GM18502 (cell line): ENCODE data around the gene ATP10A.

Experiments
- ATAC-seq: cut with Tn5 transposase; IDR thresholded peaks from one replicate; pipeline ENCODE4 v1.9.1; 2021; ENCODE audit warnings: mild to moderate bottlenecking; ENCODE audit not compliant: unreplicated experiment, poor library complexity

Gene ATP10A

GRCh38 chr15:25689592-25689991, 173.5 kb downstream of the ATP10A start:
- ATAC-seq = no peak

DNA sequence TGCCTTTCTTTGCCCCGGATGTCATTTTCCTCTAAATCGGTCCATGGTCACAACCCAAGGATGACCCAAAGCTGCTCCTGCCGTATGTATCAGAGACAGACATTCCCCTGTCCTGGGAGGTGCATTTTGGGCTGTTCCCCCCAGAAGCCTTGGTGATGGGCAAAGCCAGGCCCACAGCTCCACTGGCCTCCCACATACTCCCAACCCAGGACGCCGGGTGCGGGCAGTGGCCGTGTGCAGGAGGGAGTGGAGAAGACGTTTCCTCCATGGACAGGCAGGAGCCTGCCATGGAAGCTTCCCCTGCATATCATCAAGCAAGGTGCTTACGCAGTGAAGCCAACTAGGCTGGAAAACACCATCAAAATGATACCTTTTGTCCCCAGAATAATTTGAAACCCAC, 175.0 kb downstream of the ATP10A start:
- no peak for ATAC-seq

GRCh38 chr15:25687689-25688088, 175.4 kb downstream of the ATP10A start:
- ATAC-seq = no peak

DNA sequence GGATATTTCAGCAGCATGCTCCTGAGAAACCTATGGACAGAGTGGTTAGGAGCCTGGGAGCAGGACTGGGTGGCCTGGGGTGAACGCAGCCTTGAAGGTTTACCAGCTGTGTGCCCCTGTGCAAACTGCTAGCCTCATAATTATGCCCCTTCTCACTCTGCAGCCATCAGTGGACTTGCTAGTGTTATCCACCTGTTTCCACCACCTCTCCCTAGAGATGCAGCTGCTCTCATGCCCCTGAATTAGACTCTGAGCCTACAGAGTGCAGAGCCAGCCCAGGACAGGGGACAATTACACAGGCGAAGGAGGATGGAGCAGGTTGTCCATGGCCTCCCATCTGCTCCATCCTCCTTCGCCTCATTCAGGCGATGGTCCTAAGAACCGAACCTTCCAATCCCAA, 175.9 kb downstream of the ATP10A start:
- ATAC-seq = no peak

GRCh38 chr15:25686780-25687179, 176.3 kb downstream of the ATP10A start:
- no peak for ATAC-seq

- ATAC-seq = no peak
Measured at GRCh38 chr15:25684521-25685431, 178.4 kb downstream of the ATP10A start.

GRCh38 chr15:25683911-25684310, 179.2 kb downstream of the ATP10A start:
- no peak for ATAC-seq

DNA sequence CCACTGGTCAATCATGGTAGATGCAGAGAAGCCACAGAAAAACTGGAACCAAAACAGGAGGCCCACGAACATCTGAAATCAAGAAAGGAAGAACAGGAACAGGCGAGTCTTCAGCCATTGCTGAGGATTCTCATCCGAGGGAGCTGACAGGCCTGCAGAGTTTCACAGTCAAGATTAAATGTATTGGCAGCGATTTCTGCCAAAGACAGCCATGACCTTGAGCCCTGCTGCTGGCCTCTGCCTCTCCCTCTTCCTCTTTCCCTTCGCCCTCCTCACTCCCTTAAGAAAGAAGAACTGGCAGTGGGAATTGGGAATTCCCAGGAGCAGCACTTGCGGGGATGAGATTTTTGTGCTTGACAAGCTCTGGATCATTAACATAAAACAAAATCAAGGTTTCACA, 179.7 kb downstream of the ATP10A start:
- ATAC-seq = no peak

DNA sequence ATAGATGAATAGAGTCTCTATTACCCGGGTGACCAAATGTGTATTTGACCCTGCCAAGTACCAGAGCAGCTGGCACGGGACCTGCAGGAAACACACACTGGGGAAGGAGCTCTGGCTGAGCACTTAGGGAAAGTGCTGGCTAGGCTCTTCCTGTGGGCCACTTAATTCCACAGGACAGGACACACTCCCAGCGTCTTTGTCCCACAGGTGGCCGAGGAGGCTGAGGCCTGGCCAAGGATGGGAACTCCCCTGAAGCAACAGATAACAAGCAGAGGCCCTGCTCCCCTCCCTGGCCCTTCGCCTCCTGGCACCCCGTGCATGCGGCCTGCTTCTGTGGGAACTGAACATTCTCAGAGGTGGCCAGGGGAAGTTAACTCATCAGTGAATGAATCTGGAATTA, 180.8 kb downstream of the ATP10A start:
- ATAC-seq = no peak

- no peak for ATAC-seq
Measured at GRCh38 chr15:25680686-25681025, 182.5 kb downstream of the ATP10A start.

- no peak for ATAC-seq
Measured at GRCh38 chr15:25679964-25680685, 183.0 kb downstream of the ATP10A start.

DNA sequence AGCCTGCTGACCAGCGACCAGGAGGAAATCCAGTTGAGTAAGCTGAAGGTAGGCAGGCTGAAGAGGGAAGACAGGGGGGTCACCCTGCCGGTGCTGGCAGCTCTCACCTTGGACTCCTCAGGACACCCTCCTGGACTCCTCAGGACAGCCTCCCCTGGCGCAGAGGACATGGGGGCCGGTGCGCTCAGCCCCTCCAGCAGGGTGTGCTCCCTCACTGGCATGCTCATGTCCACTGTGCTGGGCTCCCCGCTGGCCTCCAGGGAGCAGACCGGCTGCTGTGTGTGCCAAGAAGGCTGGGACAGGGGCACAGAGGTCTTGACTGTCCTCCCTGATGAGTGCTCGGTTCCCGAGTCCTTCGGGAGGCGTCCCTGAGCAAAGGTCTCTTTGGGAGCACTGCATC, 183.6 kb downstream of the ATP10A start:
- no peak for ATAC-seq

DNA sequence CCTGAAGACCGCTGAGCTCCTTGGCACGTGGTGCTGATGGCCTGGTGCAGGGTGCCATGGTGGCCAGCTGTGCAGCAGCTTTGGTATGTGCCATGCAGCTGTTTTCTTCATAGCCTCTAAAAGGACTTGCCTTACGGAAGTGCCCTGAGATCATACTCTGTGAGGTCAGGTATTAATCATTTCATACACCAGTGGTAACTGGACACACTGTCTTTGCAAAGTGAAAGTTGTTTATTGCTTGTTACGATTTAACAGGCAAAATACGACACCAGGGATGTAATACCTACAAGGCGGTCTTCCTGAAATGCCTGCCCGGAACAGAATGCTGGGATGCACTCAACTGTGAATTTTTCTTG, 184.6 kb downstream of the ATP10A start:
- ATAC-seq = no peak

DNA sequence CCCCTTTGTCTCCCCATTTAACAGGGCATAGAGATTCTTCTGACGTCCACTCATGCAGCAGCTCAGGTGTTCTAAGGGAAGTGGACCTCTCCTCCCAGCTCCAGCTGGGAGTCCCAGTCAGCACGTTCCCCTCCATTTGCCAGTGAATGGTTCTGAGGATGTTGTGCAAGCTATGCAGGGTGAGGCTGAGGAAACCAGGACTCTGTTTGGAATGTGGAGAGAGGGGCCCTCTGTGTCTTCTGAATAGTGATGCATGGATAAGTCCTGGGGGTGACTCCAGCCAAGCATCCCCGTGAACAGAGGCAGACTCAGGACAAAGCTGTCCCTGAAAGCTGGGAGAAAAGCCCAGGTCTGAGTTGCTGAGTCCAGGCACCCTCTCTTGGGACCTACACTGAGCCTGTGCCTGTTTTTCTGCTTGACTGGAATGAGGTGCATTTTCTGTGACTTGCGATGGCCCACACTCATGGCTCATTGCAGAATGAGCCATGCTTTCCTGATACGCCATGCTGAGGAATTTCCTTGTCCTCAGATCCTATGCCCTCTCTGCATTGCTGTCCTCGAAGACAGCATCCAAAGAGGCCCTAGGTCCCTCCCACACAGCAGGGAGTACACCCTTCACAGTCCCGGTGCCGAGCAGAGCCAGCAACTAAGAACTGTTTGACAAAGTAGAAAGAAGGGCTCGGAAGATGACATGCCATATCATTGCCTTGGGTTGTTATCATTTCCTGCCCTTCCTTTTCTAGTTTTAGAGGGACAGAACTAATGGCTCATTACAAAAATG, 185.2 kb downstream of the ATP10A start:
- no peak for ATAC-seq

DNA sequence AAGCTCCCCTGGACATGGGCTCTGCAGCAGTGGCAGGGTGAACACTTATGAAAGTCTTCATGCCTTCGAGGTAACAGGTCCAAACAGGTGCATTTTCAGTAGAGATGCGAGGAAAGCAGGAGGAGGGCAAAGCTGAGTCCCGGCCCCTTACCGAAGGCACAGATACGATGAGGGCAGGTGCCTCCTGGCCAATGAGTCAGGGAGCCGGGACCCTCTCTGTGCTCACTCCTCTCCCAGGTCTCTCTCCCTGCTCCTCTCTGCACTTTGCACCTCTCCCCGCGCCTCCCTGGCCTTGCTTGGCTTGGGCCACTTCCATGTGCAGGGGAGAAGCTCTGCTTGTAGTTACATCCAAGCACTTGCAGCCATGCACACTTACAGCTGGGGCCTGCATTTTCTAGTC, 187.1 kb downstream of the ATP10A start:
- ATAC-seq = no peak

DNA sequence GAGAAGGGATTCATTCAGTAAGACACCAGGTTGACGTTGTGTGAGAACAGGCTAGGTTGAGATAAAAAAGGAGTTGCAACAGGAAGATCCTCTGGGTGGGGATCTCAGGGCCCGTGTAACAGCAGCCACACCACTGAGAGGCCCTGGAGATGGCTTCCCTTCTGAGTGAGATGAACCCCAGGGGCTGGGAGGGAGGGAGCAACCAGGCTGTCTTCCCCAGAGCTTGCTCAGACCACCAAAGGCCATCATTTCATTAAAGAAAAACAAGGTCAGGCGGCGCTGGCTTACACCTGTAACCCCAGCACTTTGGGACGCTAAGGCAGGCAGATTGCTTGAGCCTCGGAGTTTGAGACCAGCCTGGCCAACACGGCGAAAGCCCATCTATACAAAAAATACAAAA, 187.7 kb downstream of the ATP10A start:
- no peak for ATAC-seq

- ATAC-seq = no peak
Measured at GRCh38 chr15:25674913-25675312, 188.2 kb downstream of the ATP10A start.

DNA sequence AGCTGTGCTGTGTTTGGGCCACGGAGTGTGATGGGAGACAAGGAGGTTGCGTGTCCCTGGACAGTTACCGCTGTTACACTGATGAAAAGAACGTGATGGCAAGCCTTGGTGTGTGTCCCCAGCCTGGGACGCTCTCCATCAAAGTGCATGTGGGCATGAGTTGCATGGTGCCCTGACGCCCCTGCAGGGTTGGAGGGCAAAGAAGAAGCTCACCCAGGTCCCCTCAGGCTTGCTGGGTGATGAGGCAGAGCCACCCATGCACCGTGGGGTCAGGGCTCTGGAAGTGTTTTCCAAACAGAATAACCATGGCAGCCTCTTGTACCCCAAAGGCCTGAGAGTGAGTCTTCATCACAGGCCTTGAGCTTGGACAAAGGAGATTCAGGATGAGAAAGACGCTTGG, 189.2 kb downstream of the ATP10A start:
- no peak for ATAC-seq

DNA sequence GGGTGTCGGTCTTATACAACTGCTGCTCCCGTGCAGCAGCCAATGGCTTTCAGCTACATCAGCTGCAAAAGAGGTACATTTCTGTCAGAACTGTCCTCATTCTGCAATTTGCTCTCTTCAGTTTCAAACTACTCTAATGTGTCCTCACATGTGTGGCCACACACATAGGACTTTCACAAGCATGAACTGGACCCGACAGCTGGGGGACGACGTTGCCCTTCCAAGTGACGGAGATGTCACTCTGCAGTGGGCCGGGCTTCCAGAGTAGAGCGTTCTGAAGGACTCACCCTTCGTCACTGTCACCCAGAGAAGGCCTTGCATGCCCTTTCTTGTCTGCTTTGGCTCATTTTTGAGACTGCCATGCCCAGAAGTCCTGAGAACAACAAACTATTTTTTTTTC, 189.8 kb downstream of the ATP10A start:
- no peak for ATAC-seq

DNA sequence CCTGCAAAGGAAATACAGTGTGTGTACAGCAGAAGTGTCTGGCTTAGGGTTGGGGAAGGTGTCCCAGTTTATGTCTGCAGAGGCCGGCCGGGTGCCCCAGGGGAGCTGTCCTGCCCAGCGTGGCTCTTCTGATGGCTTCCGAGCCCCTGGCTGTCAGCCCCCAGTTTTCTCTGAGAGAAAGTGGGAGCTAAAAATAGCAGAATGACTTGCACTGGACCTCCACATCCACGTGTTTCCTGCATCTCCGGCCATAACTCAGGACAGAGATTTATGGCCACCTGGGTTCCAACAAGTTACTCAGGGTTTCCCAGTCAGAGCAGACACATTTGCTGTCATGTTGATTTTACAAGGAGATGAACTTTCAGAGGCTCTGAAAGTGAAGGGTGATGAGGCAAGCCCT, 192.0 kb downstream of the ATP10A start:
- no peak for ATAC-seq

DNA sequence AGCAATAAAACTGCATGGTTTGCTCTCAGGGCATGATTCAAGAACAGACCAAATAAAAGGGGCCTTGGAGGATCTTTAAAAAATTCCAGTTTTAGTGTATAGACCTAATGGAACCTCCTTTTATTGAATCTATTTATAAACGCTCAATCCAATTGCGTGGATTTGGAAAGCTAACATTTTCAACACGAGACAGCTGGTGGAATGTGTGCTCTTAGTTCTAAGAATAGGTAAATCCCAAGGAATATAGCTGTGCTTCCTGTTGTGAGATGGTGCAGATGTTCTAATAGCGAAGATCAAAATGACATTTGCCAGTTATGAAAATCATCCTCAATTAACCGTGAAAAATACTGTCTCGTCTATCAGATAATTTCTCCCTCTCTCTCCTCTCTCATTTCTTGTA, 192.5 kb downstream of the ATP10A start:
- ATAC-seq = no peak
